Cerebellar nuclear complex (tissue), 1 donor: ENCODE data around the gene GANAB.
"Not testable (repeated sequence)": the region's sequence is repeated elsewhere in the genome, so short reads cannot be mapped to it uniquely, and the experiment has no call there.

ENCODE experiments used
- DNase-seq, 2 experiments: peaks; one replicate each; lab custom pipeline; 2025; lab: John Stamatoyannopoulos, UW

The GANAB gene

GRCh38 chr11:62601372-62602140 is 44.9 kb downstream of the GANAB start, which contains the start of gene MTA2:
Gene MTA2 (minus strand): TSS chr11:62601865. CDS start chr11:62601450, 415 bp downstream.
- DNase-seq: peak; percentile 82 to 93

GRCh38 chr11:62601122-62601371 is 45.4 kb downstream of the GANAB start:
- DNase-seq: no peak

GRCh38 chr11:62600367-62601121 is 45.9 kb downstream of the GANAB start:
- DNase-seq: no peak

GRCh38 chr11:62599901-62600300 is 46.5 kb downstream of the GANAB start:
- no peak for DNase-seq

- DNase-seq: peak in 1 of 2 experiments; percentile 16
Measured at GRCh38 chr11:62599069-62599696, 47.2 kb downstream of the GANAB start.

- no peak for DNase-seq
Measured at GRCh38 chr11:62595124-62595523, 51.3 kb downstream of the GANAB start.

- DNase-seq: no peak
Measured at GRCh38 chr11:62593434-62594044, 52.9 kb downstream of the GANAB start.

- DNase-seq: no peak
Measured at GRCh38 chr11:62592989-62593421, 53.4 kb downstream of the GANAB start.

GRCh38 chr11:62592146-62592815 is 54.1 kb downstream of the GANAB start:
- no peak for DNase-seq

GRCh38 chr11:62591448-62592145 is 54.8 kb downstream of the GANAB start, which contains the start of gene TUT1:
Gene TUT1 (minus strand): TSS chr11:62591523. CDS start chr11:62591485, 38 bp downstream.
- peak; percentile 95 to 98 for DNase-seq

- no peak for DNase-seq
Measured at GRCh38 chr11:62588966-62589637, 57.3 kb downstream of the GANAB start.

- not testable (repeated sequence) for DNase-seq
Measured at GRCh38 chr11:62585356-62585755, 61.1 kb downstream of the GANAB start.

GRCh38 chr11:62581735-62582134 is 64.7 kb downstream of the GANAB start:
- not testable (repeated sequence) for DNase-seq

GRCh38 chr11:62580959-62581715 is 65.3 kb downstream of the GANAB start:
- no peak for DNase-seq

- no peak for DNase-seq
Measured at GRCh38 chr11:62579252-62579651, 67.2 kb downstream of the GANAB start.

GRCh38 chr11:62578541-62578940 is 67.9 kb downstream of the GANAB start:
- no peak for DNase-seq

- no peak for DNase-seq
Measured at GRCh38 chr11:62577046-62577714, 69.2 kb downstream of the GANAB start.

- DNase-seq: no peak
Measured at GRCh38 chr11:62575837-62576236, 70.6 kb downstream of the GANAB start.

- no peak for DNase-seq
Measured at GRCh38 chr11:62575156-62575555, 71.3 kb downstream of the GANAB start.
